GM21367 (cell line): ENCODE data around the gene B3GAT2.
A peak's percentile ranks its signal among the peaks of the same experiment; 100 is the strongest.

ENCODE experiments used
- ATAC-seq: cut with Tn5 transposase; IDR thresholded peaks from one replicate; pipeline ENCODE4 v1.9.1; 2021; ENCODE audit not compliant: unreplicated experiment

B3GAT2 gene

DNA sequence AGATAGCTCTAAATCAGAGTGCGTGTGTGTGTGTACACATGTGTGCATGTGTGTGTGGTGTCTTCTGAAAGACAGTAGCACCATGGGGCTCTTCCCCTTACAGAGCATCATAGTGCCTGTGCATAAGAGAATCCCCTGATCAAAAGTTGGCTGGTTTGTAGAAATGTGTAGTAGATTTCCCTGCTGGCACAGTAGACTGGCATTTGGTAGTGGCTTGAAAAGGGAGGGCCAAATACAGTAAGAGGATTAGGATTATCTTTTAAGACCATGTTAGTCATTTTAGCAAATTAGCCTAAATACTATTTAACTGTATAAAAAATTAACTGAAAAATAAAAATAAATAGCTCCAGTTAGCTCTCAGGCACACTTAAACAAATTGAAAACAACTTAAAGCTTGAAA is 112.6 kb downstream of the B3GAT2 start:
- no peak for ATAC-seq

DNA sequence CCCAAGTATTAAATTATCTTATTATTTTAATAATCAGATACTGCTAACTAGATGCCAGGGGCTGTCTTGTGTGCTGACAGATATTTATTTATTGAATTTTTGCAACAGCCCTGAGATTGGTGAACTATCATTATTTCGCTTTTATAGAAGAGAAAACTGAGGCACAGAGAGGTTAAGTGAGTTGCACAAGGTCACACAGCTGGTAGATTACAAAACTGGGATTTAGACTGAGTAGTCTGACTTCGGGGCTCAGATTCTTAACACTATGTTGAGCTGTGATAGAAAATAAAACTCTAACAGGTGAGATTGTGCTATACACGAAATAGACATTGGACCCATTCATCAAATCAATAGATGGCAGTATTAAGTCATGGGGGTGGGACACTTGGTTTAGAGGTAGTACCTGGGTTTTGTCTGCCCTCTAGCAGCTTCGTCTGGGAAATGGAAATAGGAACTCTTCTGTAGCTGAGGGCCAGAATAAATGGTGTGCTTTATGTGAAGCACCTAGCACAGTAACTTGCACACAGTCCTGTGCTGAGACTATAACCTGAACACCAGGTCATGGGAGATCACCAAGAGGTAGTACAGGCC is 113.4 kb downstream of the B3GAT2 start:
- ATAC-seq = no peak

GRCh38 chr6:70842541-70842940 is 114.3 kb downstream of the B3GAT2 start:
- ATAC-seq = no peak

DNA sequence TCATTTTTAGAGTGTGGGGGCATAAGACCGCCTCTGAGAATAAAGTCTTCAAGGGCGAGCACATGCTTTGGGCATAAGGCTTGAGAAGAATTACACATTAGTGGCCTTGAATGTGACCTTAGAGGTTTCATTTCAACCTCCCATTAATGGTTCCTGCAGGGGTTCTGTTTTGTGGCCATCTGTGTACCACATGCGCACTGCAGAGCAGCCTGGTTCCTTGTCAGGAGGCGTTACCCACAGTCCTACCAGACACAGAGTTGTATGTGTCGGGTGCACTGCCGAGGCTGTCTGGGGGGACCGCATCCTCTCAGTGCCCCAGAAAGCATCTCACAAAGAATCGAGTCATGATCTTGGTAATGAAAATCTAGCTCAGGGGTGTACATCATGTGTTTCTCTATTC is 115.7 kb downstream of the B3GAT2 start:
- no peak for ATAC-seq

- no peak for ATAC-seq
Measured at GRCh38 chr6:70839286-70840266, 117.3 kb downstream of the B3GAT2 start.

- no peak for ATAC-seq
Measured at GRCh38 chr6:70838907-70839285, 118.0 kb downstream of the B3GAT2 start.

DNA sequence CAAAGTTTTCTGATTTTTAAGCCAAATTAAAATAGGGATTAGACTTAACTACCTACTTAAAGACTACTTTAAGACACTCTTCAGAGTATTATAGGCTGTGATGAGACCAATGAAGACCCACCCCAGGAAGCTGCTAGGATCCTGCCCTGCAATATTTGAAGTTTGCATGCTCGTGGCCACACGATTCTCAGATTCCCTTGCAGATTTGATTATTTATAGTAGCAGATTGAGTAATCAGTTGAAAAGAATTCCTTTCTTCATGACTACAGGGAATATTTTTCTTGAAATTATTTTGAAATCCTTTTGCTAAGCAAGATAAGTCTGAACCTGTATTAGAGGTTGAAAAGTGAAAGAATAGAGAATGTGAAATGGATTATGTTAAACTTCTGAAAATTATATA is 122.3 kb downstream of the B3GAT2 start:
- ATAC-seq = no peak

DNA sequence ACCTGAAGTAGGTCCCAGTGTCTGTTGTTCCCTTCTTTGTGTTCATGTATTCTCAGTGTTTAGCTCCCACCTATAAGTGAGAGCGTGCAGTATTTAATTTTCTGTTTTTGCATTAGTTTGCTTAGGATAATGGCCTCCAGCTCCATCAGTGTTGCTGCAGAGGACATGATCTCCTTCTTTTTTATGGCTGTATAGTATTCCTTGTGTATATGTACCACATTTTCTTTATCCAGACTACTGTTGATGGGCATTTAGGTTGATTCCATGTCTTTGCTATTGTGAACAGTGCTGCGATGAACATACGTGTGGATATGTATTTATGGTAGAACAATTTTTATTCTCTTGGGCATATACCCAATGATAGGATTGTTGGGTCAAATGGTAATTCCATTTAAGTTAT is 125.4 kb downstream of the B3GAT2 start:
- ATAC-seq = no peak

GRCh38 chr6:70823651-70824050 is 133.2 kb downstream of the B3GAT2 start:
- peak; percentile 61 for ATAC-seq

DNA sequence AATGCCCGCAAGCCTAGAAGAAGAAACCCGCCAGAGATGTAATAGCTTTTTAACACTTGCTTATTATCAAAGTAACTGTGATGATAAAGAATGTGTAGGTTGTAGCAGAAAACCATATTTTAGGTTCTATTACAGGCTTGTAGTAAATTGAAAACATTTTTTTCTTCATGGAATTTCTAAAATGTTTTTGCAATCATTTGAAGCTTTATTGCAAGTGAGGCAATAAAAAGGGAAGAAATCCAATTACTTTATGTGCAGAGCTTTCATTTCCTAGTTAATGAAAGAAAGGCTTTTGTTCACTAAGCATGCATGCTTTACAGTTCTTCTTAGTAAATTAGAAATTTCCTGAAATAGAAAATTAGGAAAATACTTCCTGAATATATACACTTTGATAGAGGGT is 135.1 kb downstream of the B3GAT2 start:
- no peak for ATAC-seq

DNA sequence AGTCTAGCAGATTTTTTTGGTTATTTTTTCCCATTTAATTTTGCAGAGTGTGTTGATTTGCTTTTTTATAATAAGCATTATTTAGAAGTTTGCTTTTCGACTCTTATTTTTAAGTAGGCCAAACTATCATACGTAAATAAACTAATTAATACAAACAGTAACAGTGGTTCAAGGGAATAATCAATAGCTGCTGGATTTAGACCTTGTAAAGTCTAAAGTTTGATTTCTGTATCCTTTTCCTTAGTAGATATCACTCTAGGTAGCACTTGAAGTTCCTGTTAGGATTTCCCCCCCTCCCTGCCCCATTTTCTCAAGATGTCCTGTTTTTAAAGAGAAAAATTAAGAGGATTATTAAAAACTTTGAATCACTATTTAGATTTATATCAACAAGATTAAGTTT is 136.1 kb downstream of the B3GAT2 start:
- ATAC-seq = no peak

DNA sequence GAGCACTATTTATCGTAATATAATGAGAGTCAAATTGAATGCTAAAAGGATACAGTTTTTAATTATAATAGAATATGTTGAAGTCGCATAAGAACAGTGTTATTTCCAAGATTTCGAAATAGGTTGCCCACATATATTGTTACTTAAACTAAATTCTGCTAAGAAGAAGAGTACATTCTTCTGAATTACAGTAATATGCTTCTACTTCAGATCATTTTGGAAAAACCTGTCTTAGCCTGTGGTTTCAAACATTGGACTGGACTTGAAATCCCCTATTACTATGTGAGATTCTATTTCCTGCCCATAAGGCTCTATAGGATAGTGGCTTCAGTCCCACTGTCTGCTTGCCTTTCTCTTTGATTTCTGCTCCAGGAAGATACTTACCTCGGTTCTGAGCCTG is 137.2 kb downstream of the B3GAT2 start:
- no peak for ATAC-seq

DNA sequence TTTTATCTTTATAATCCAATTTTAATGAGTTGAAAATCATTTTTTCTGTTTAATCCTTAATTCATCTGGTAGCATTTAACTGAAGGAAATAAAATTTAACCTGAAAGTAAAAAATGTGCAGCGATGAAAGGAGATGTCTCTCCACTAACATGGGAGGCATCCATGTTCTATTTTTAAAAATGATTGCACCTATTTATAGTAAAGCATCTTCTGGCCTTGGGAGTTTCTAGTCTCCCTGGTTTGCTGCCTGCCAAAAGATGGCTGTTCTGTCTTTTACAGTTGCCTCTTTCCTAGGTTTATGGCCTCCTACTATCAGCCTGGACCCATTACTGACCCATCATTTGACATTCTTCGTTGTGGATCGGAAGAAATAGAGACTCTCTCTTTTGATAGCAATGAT is 143.0 kb downstream of the B3GAT2 start:
- no peak for ATAC-seq

- no peak for ATAC-seq
Measured at GRCh38 chr6:70811788-70812187, 145.1 kb downstream of the B3GAT2 start.
